Nephron progenitor cell (in vitro differentiated cells): ENCODE results near the gene ALDH9A1.
"Not testable (repeated sequence)": the region's sequence is repeated elsewhere in the genome, so short reads cannot be mapped to it uniquely, and the experiment has no call there.

ENCODE experiments used
- DNase-seq: peaks from one replicate; pipeline ENCODE4 v3.0.0; 2021
- H3K27ac Mint-ChIP-seq: 2 replicates; pipeline ENCODE4 v1.8.0; 2021; ENCODE audit warnings: mild to moderate bottlenecking, moderate library complexity, mixed read lengths
- H3K27me3 Mint-ChIP-seq: 2 replicates; pipeline ENCODE4 v1.8.0; 2021; ENCODE audit warnings: mild to moderate bottlenecking, low read depth, mixed read lengths; ENCODE audit not compliant: poor library complexity
- H3K36me3 Mint-ChIP-seq: 2 replicates; pipeline ENCODE4 v1.8.0; 2021; ENCODE audit warnings: low read depth, mixed read lengths
- H3K4me1 Mint-ChIP-seq: 2 replicates; pipeline ENCODE4 v1.8.0; 2021; ENCODE audit warnings: mixed read lengths
- H3K4me3 Mint-ChIP-seq: 2 replicates; pipeline ENCODE4 v1.8.0; 2021; ENCODE audit warnings: mild to moderate bottlenecking, moderate library complexity, mixed read lengths
- H3K9me3 Mint-ChIP-seq: 2 replicates; pipeline ENCODE4 v1.8.0; 2021; ENCODE audit warnings: mild to moderate bottlenecking, moderate library complexity, mixed read lengths
- TF ChIP-seq, protein P1 (sequence below): fragments of 200-600 bp; sonication (generic); IDR thresholded peaks from 2 replicates; pipeline ENCODE4 v1.5.0; 2021; ENCODE audit warnings: antibody characterized with exemption

Gene ALDH9A1

DNA sequence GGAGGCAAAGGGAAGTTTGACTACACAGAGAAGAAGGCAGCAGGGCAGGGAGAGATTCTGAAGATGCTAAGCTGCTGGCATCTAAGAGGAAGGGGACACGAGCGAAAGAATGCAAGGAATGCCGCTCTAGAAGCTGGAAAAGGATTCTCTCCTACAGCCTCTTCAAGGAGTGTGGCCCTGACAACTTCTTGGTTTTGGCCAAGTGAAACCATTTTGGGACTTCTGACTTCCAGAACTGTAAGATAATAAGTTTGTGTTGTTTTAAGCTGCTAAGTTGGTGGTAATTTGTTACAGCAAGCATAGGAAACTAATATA lies 38.8 kb downstream of the ALDH9A1 start:
- Mint-ChIP-seq H3K27ac (no peak overlapping the region), H3K9me3 (no peaks in the 10 kb centered on the region), H3K27me3 (no peaks in the 10 kb centered on the region), H3K4me1 (no peaks in the 10 kb centered on the region), H3K4me3 (no peak overlapping the region), H3K36me3 (peaks cover 37% of the 10 kb centered on the region)
- DNase-seq, result no peak
- TF ChIP-seq, protein P1, sequence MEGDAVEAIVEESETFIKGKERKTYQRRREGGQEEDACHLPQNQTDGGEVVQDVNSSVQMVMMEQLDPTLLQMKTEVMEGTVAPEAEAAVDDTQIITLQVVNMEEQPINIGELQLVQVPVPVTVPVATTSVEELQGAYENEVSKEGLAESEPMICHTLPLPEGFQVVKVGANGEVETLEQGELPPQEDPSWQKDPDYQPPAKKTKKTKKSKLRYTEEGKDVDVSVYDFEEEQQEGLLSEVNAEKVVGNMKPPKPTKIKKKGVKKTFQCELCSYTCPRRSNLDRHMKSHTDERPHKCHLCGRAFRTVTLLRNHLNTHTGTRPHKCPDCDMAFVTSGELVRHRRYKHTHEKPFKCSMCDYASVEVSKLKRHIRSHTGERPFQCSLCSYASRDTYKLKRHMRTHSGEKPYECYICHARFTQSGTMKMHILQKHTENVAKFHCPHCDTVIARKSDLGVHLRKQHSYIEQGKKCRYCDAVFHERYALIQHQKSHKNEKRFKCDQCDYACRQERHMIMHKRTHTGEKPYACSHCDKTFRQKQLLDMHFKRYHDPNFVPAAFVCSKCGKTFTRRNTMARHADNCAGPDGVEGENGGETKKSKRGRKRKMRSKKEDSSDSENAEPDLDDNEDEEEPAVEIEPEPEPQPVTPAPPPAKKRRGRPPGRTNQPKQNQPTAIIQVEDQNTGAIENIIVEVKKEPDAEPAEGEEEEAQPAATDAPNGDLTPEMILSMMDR, result no peak

DNA sequence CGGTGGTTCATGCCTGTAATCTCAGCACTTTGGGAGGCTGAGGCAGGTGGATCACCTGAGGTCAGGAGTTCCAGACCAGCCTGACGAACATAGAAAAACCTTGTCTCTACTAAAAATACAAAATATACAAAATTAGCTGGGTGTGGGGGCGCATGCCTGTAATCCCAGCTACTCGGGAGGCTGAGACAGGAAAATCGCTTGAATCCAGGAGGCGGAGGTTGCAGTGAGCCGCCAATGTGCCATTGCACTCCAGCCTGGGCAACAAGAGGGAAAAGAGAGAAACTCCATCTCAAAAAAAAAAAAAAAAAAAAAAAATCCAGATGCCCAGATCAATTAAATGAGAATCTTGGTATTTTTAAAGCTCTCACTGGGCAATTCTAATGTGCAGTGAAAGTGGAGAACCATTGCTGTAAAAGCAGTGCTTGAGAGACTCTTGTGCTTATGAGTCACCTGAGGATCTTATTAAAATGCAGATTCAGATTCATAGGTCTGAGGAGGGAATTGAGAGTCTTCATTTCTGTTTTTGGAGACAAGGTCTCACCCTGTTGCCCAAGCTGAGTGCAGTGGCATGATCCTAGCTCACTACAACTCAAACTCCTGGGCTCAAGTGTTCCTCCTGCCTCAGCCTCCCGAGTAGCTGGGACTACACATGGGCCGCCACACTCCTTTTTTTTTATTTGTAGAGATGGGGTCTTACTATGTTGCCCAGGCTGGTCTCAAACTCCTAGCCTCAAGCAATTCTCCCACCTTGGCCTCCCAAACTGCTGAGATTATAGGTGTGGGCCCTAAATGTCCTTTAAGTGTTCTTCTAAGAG lies 39.4 kb downstream of the ALDH9A1 start:
- not testable (repeated sequence) for H3K27me3 Mint-ChIP-seq, H3K27ac Mint-ChIP-seq, H3K9me3 Mint-ChIP-seq, H3K4me1 Mint-ChIP-seq, H3K4me3 Mint-ChIP-seq, DNase-seq
- peaks cover 42% of the 10 kb centered on the region for H3K36me3 Mint-ChIP-seq

DNA sequence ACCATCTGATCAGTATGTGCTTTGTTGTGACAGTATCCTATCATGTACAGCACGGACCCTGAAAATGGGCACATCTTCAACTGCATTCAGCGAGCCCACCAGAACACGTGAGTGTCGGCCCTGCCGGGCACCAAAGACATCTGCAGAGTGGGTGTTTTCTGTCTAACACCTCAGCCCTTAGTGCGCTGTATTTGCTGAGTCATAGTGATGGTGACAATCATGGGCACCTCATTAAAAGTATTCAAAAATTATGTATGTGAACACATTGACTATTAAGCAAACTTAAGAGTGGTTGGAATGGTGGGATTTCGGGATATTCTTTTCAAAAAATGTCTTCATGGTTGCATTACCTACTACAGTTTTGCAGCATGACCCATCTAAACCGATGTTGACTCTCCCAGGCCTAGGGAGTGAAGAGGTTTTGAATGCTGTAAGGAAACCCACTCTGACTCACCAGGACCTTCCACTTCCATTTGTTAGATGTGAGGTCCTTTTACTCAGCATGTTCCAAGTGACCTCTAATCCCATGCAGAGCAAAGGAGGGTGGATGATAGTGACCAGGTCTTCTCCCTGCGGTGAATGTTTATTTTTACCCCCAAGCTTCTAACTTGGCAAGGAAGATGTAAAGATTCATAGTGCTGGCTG lies 47.3 kb downstream of the ALDH9A1 start:
- Mint-ChIP-seq H3K27me3 (peaks cover 3% of the 10 kb centered on the region), H3K36me3 (peaks cover 35% of the 10 kb centered on the region), H3K4me3 (no peak overlapping the region), H3K4me1 (no peaks in the 10 kb centered on the region), H3K9me3 (no peaks in the 10 kb centered on the region), H3K27ac (no peak overlapping the region)
- TF ChIP-seq, protein P1, result no peak
- no peak for DNase-seq

DNA sequence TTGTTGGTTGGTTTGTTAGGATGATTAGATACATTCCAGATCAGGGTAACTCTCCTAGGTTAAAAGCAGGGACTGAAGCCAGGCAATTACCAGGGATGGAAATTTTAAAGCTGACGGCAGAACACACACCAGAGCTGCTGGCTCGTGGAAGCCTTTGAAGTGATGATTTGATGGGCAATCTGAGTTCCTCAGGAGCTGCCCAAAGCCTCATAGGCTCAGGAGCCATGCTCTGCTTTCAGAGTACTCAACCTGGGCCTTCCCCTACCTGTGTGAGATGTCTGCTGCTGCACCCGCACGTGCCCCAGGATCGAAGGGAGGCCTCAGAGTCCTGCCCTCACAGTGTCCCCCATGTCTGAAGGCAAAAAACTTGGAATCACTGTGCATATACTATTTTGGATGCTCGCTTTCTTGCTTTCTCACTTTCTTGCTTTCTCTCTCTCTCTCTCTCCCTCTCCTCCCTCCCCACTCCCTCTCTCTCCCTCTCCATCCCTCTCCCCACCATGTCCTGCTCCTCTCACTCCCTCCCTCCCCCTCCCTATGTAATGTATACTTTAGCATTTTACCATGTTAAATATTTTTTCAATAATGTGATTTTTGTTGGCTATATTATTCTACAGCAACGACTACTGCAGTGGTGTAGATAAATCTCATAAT lies 49.3 kb downstream of the ALDH9A1 start:
- no peak for DNase-seq
- peaks cover 3% of the 10 kb centered on the region for H3K27me3 Mint-ChIP-seq
- H3K36me3 Mint-ChIP-seq, result peaks cover 20% of the 10 kb centered on the region
- no peaks in the 10 kb centered on the region for H3K4me1 Mint-ChIP-seq
- TF ChIP-seq, protein P1, result no peak
- H3K4me3 Mint-ChIP-seq, result no peak overlapping the region
- no peak overlapping the region for H3K27ac Mint-ChIP-seq
- no peaks in the 10 kb centered on the region for H3K9me3 Mint-ChIP-seq

GRCh38 chr1:165647970-165648369 lies 50.4 kb downstream of the ALDH9A1 start:
- no peak overlapping the region for H3K4me3 Mint-ChIP-seq
- TF ChIP-seq, protein P1, result no peak
- no peak for DNase-seq
- peaks cover 3% of the 10 kb centered on the region for H3K27me3 Mint-ChIP-seq
- peaks cover 11% of the 10 kb centered on the region for H3K36me3 Mint-ChIP-seq
- H3K4me1 Mint-ChIP-seq, result no peaks in the 10 kb centered on the region
- no peak overlapping the region for H3K27ac Mint-ChIP-seq
- no peaks in the 10 kb centered on the region for H3K9me3 Mint-ChIP-seq

- Mint-ChIP-seq H3K27me3 (peaks cover 3% of the 10 kb centered on the region), H3K4me3 (no peak overlapping the region), H3K9me3 (no peaks in the 10 kb centered on the region), H3K27ac (no peak overlapping the region), H3K36me3 (peaks cover 10% of the 10 kb centered on the region), H3K4me1 (no peaks in the 10 kb centered on the region)
- TF ChIP-seq, protein P1, result no peak
- DNase-seq, result no peak
These were observed 50.8 kb downstream of the ALDH9A1 start for GRCh38 chr1:165647517-165647916.
